OCI-LY1 (cell line): ENCODE data around the gene VSIG8.

Source experiments
- EZH2 ChIP-seq: fragments of 200-600 bp; sonication (generic), shearing (Covaris generic); IDR thresholded peaks from 2 replicates; pipeline ENCODE4 v1.8.0; 2017; ENCODE audit warnings: borderline replicate concordance, mixed run types, mild to moderate bottlenecking, antibody characterized with exemption, low read length, moderate library complexity, mixed read lengths
- TF ChIP-seq, protein P1 (sequence below): fragments of 200-600 bp; sonication (generic), shearing (Covaris generic); IDR thresholded peaks from 2 replicates; pipeline ENCODE4 v1.5.1; 2017; ENCODE audit warnings: mild to moderate bottlenecking, antibody characterized with exemption, low read length, moderate library complexity, mixed read lengths

DNA sequence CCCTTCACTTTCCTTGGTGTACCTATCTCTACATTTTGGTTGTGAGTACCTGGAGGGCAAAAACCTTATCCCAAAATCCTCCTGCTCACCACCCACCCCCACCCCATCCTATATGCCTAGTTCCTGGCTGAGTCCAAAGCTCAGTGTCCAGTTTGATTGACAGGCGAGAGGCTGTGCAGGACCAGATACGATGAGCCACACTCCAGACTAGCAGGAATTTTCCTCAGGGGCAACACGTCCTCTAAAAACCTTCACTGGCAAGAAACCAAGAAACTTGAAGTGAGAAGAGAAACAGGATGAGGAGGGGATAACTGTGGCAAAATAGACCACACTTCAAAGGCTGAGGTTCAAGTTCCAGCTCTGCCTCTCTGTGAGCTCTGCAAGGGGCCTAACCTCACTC is 36.9 kb downstream of the VSIG8 start:
- TF ChIP-seq, protein P1, sequence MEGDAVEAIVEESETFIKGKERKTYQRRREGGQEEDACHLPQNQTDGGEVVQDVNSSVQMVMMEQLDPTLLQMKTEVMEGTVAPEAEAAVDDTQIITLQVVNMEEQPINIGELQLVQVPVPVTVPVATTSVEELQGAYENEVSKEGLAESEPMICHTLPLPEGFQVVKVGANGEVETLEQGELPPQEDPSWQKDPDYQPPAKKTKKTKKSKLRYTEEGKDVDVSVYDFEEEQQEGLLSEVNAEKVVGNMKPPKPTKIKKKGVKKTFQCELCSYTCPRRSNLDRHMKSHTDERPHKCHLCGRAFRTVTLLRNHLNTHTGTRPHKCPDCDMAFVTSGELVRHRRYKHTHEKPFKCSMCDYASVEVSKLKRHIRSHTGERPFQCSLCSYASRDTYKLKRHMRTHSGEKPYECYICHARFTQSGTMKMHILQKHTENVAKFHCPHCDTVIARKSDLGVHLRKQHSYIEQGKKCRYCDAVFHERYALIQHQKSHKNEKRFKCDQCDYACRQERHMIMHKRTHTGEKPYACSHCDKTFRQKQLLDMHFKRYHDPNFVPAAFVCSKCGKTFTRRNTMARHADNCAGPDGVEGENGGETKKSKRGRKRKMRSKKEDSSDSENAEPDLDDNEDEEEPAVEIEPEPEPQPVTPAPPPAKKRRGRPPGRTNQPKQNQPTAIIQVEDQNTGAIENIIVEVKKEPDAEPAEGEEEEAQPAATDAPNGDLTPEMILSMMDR: no peak
- no peak for TF ChIP-seq EZH2
